Skin epidermis (tissue), 12 donors: ENCODE results near the gene CNNM4.

ENCODE experiments used
- H3K27ac ChIP-seq, 21 experiments: fragments of 200-600 bp; sonication (generic) in 11 of 21; one replicate each; pipeline ENCODE4 v1.5.0; 2020; ENCODE audit warnings: mild to moderate bottlenecking in 3 of 21, inconsistent platforms in 2 of 21, moderate library complexity in 2 of 21
- H3K4me3 ChIP-seq, 7 experiments: fragments of 200-600 bp; sonication (generic) in 2 of 7; one replicate each; pipeline ENCODE4 v1.5.0; 2020; ENCODE audit warnings: inconsistent platforms in 2 of 7, mild to moderate bottlenecking in 2 of 7, moderate library complexity in 1 of 7

The CNNM4 gene

DNA sequence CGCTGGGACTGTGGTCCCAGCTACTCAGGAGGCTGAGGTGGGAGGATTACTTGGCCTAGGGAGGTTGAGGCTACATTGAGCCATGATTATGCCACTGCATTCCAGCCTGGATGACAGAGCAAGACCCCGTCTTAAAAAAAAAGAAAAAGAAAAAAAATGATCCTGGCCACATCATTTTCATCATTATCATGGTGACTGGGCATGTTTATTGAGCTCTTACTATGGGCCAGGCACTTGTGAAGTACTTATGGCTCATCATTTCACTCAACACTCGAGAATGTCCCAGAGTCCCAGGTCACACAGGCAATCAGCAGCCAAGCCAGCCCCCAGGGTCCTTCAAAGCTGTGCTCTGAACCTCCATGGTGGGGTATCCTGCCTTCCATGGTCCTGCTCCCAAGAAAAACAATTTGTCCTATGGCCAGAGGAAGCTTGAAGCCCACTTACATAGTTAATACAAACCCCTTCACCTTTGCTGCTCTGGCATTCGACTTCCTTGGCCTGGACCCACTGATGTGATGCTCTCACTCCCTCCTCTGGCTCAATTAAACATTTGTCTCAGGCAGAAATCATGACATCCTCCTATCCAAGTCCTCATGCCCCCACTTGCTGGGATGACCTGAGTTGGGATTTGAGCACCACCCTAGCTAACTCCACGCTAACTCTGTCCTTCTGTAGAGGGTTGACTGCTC, 3.8 kb upstream of the CNNM4 start:
- Histone ChIP-seq H3K27ac (no peak overlapping the region), H3K4me3 (no peak overlapping the region)

- Histone ChIP-seq H3K4me3 (no peak overlapping the region), H3K27ac (peak overlapping the region in 1 of 21 experiments; percentile 12)
Observed at GRCh38 chr2:96757477-96757860, 3.2 kb upstream of the CNNM4 start.

DNA sequence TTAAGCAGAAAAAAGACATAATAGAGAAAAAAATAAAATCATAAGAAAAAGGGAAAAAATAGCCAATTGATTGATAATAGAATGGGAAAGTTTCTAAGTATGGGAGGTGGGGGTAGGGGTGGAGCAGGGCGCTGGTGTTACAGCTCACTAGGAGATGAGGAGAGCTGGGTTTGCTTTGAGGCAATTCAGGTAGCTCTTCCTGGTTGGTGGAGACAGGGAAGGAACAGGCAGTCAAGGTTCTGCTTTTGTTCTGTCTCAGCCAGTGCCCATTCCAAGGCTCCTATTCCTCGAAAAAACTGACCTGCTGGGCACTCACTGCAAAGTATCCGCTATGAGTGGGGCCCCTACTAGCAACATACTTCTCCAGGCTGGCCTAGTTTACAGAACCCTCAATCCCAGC, 1.7 kb upstream of the CNNM4 start:
- peak overlapping the region in 1 of 21 experiments; percentile 87 for H3K27ac ChIP-seq

GRCh38 chr2:96759548-96759947, 1.2 kb upstream of the CNNM4 start:
- Histone ChIP-seq H3K4me3 (no peak overlapping the region), H3K27ac (peak overlapping the region in 4 of 21 experiments; percentile 75 to 87 (median 82))

More for the DNA sequence above, 1.7 kb upstream of the CNNM4 start:
- H3K4me3 ChIP-seq: no peak overlapping the region

GRCh38 chr2:96760986-96761832, 507 bp downstream of the CNNM4 start:
- H3K27ac ChIP-seq: peak overlapping the region in 19 of 21 experiments; percentile 39 to 87 (median 77)
- peak overlapping the region; percentile 47 to 62 (median 56) for H3K4me3 ChIP-seq

- Histone ChIP-seq H3K27ac (peak overlapping the region in 15 of 21 experiments; percentile 1 to 58 (median 34)), H3K4me3 (peak overlapping the region; percentile 18 to 62 (median 26))
Observed at GRCh38 chr2:96762529-96763311, 2.0 kb downstream of the CNNM4 start.

DNA sequence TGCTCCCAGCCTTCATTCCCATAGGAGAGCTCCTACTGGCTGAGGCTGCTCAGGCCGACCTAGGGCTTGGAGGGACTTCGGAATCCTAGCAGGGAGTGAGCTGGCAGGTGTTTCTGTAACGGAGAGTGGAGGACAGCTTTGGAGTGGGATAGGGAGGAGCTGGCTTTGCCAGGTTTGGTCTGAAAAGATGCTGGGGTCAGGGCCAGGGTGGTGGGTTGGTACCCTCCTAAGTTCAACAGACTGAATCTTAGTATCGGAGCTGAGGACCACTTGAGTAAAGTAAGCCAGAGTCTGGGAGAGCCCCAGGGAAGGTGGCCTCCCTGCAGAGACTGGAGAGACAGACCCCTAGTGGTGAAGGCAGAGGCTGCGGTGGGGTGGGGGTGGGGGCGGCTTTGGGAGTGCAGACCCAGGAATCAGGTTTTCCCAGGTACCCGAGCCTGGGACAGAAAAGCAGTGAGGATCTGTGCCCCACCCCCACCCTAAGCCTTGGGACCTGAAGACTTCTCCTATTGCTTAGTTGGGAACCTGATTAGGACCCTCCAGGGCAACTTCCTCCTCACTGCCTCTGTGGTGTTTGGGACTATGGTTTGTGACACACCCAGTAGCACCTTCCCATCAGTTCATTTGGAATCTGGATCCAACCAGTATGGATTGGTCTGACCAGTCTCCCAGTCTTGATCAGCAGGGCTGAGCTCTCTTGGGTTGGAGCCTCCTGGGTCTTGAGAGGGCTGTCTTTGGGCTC, 3.0 kb downstream of the CNNM4 start:
- Histone ChIP-seq H3K4me3 (peak overlapping the region; percentile 8 to 62 (median 21)), H3K27ac (peak overlapping the region in 18 of 21 experiments; percentile 10 to 77 (median 50))

DNA sequence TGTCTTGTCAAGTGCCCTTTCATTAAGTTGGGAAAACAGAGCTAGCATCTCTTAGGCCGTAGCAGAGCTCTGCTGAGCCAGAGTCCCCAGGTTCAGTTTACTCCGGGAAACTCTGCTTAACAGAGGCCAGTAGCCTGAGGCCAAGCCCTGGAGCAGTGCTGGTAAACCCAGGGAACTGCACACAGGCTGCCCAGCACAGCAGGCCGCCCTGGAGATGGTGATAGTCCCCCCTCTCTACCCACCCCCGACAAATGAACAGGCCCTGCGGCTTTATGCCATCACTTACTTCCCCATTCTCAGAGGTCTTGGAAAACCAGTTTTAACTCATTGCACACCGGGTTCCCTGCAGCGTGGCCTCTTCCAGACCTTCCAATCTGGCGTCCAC, 3.5 kb downstream of the CNNM4 start:
- peak overlapping the region; percentile 8 to 62 (median 21) for H3K4me3 ChIP-seq
- H3K27ac ChIP-seq: peak overlapping the region in 17 of 21 experiments; percentile 10 to 77 (median 49)

GRCh38 chr2:96767135-96767871, 6.6 kb downstream of the CNNM4 start:
- Histone ChIP-seq H3K4me3 (no peak overlapping the region), H3K27ac (peak overlapping the region in 1 of 21 experiments; percentile 6)

GRCh38 chr2:96768083-96768561, 7.4 kb downstream of the CNNM4 start:
- H3K4me3 ChIP-seq: no peak overlapping the region
- H3K27ac ChIP-seq: no peak overlapping the region

GRCh38 chr2:96769814-96770213, 9.1 kb downstream of the CNNM4 start:
- Histone ChIP-seq H3K27ac (peak overlapping the region in 1 of 21 experiments; percentile 33), H3K4me3 (no peak overlapping the region)

DNA sequence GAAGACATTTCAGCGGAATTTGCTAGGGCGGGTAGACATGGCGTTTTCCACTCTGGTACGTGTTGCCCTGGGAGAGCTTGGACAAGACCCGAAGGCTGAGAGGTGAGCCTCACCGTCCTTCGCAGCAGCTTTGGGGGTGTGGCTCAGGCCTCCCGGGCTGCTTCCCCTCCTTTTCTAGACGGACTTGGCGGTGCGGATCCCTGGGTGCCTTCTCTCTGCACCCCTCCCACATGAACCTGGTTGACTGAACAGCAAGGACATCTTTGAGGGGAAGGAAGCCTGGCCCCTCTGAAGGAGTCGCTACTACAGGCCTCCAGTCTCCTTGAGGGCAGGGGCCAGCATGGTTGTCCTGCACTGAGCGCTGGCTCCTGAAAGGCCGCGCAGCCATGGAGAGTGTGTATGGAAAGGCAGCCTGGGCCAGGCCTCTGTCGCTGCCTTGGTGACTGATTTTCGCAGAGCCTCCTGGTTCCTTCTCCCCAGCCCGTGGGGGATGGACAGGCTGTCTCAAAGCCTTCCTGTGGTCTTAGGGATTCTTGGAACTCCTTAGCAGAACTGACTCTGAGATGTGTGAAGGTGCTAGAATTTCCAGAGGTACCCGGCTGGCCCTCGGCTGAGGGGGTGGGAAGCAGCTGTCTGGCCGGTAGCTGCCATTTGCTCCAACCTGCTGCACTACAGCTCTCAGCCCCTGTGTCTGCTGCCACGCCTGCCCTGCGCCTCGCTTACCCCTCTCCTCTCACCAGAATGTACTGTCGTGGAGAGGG, 9.9 kb downstream of the CNNM4 start:
- H3K4me3 ChIP-seq: no peak overlapping the region
- H3K27ac ChIP-seq: no peak overlapping the region

GRCh38 chr2:96771796-96772618, 11.3 kb downstream of the CNNM4 start:
- Histone ChIP-seq H3K4me3 (no peak overlapping the region), H3K27ac (peak overlapping the region in 2 of 21 experiments; percentile 6 to 42)

GRCh38 chr2:96772903-96773671, 12.4 kb downstream of the CNNM4 start:
- Histone ChIP-seq H3K27ac (peak overlapping the region in 3 of 21 experiments; percentile 37 to 77 (median 67)), H3K4me3 (no peak overlapping the region)

- Histone ChIP-seq H3K4me3 (peak overlapping the region in 6 of 7 experiments; percentile 9 to 41 (median 30)), H3K27ac (peak overlapping the region in 7 of 21 experiments; percentile 10 to 77 (median 37))
Observed at GRCh38 chr2:96773922-96774321, 13.2 kb downstream of the CNNM4 start.

DNA sequence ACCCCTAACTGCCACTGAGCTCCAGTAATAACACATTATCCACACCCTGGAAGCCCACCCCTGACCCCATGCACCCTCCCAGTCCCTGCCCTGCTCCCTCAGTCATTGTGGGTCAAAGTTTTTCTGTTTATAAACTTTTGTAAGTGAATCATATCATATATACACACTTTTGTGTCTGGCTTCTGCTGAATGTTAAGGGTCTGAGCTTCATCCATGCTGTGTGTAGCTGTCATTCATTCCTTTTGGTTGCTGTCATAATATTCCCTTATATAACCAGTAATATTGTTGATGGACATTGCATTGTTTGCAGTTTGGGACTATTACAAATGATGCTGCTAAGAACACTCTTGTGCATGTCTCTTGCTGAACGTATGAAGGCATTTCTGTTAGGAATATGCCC, 14.5 kb downstream of the CNNM4 start:
- Histone ChIP-seq H3K4me3 (no peak overlapping the region), H3K27ac (no peak overlapping the region)
